Kidney (tissue), 14 donors: ENCODE results near the gene EMC6. TPM values are rescaled to one million over a fixed set of nuclear protein-coding genes. Genes with fewer than 3 reads are reported as not detected.

Source experiments
- DNase-seq, 5 donors: peaks; one replicate each; pipeline ENCODE4 v3.0.0-alpha.2; 2013 to 2020
- FAIRE-seq: peaks from 2 replicates; lab custom pipeline; 2012; peaks lifted over from hg19 to GRCh38; lab: Jason Lieb, UNC
- H3K27ac ChIP-seq, 2 donors: one replicate each; pipeline ENCODE4 v1.7.0; 2013; ENCODE audit warnings: low read depth in 2 of 2, low read length in 2 of 2, inconsistent platforms in 1 of 2
- H3K27me3 ChIP-seq: one replicate; pipeline ENCODE4 v1.7.1; 2013; ENCODE audit warnings: low read length, inconsistent platforms; ENCODE audit not compliant: control insufficient read depth, insufficient read depth
- H3K36me3 ChIP-seq, 3 donors: one replicate each; pipeline versions ENCODE4 v1.7.0 to v1.7.1; 2013; ENCODE audit warnings: low read length in 3 of 3, control low read depth in 1 of 3, inconsistent platforms in 1 of 3; ENCODE audit not compliant: insufficient read depth in 3 of 3, control insufficient read depth in 2 of 3
- H3K4me1 ChIP-seq, 3 donors: one replicate each; pipeline versions ENCODE4 v1.7.0 to v1.7.1; 2013; ENCODE audit warnings: low read length in 3 of 3, inconsistent platforms in 1 of 3, low read depth in 1 of 3; ENCODE audit not compliant: control insufficient read depth in 2 of 3, insufficient read depth in 2 of 3
- H3K4me3 ChIP-seq, 3 donors: one replicate each; pipeline versions ENCODE4 v1.7.0 to v1.8.1; 2013; ENCODE audit warnings: low read length in 3 of 3, control low read depth in 1 of 3, inconsistent platforms in 1 of 3
- H3K9ac ChIP-seq, 3 donors: one replicate each; pipeline versions ENCODE4 v1.7.0 to v1.7.1; 2013; ENCODE audit warnings: low read length in 3 of 3, control low read depth in 1 of 3, inconsistent platforms in 1 of 3
- H3K9me3 ChIP-seq, 3 donors: one replicate each; pipeline versions ENCODE4 v1.7.0 to v1.7.1; 2013; ENCODE audit warnings: low read length in 3 of 3, control low read depth in 1 of 3, inconsistent platforms in 1 of 3; ENCODE audit not compliant: control insufficient read depth in 2 of 3, insufficient read depth in 1 of 3
- intact Hi-C: fragments of 100-400 bp; cut with DNase I; formaldehyde crosslinking; loops from one replicate; pipeline ENCODE4 v1.11.1; 2022
- polyA plus RNA-seq: library from polyadenylated mRNA; stranded (reverse); fragments of 350-450 nt; fragmentation: Illumina TruSeq; extraction: RNeasy Lipid Tissue Mini Kit (QIAGEN cat#74804); gene quantifications from one replicate; pipeline ENCODE4 v1.2.3, GENCODE V29; 2014; ENCODE audit warnings: low read depth, low replicate concordance; ENCODE audit not compliant: insufficient read depth
- total RNA-seq: library from RNA; stranded (reverse); fragmentation: NEBNext Ultra II Directional; extraction: Animal tissue kit (Norgen Biotek cat#: 25700); gene quantifications from one replicate; pipeline ENCODE4 v1.2.1, GENCODE V29; 2021
- TF ChIP-seq, protein P1 (sequence below): IDR thresholded peaks from 3 replicates; pipeline ENCODE4 v1.5.1; 2012; ENCODE audit warnings: mild to moderate bottlenecking, moderate library complexity, borderline replicate concordance; ENCODE audit not compliant: insufficient read depth; ENCODE audit errors: extremely low read depth
- donor health status: control.
- donor health status: control.
- donor health status: control.
- donor health status: control.
- donor health status: control.
- donor health status: DM: yes; HTN: yes; CAD: no.
- donor health status: Normal renal cell carcinoma (clear cell type).

The EMC6 gene
- total and polyA plus RNA-seq, 2 donors from 2014 or later: 25.6 to 77.1 TPM

DNA sequence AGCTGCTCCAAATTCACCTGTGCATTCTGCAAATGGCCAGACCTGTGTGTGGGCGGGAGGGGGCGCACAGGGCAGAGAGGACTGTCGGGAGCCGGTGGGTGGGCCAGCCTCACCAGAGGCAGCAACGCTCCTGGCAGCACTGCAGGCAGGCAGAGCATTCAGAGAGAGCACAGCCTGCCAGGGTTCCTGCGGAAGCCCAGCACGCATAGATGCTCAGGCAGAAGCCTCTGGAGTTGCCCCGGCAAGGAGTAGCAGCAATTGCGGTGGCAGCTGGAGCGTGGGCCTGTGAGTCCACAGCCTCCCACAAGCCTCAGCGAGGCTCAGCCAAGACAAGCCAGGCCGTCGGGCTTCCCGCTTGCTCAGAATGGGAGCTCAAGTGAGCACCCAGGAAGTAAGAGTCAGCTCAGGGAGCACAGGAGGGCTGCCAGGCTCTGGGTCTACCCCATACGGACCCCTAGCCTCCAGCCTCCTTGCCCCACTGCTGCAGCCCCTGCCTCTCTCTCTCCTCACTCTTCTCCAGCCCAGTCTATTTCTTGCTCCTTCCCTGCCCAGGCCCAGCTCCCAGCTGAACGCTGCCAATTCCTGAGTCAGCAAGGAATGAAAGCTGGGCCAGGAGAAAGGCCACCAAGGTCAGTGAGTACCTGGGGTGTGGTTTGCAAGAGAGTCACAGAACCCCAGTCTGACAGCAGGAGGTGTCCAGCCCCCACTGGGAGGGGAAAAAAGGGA is 9.6 kb downstream of the EMC6 start:
- Histone ChIP-seq H3K9me3 (no peaks in the 10 kb centered on the region), H3K9ac (no peak overlapping the region), H3K4me1 (no peaks in the 10 kb centered on the region), H3K36me3 (no peaks in the 10 kb centered on the region), H3K27ac (no peak overlapping the region), H3K4me3 (no peak overlapping the region), H3K27me3 (no peaks in the 10 kb centered on the region)
- intact Hi-C loops: loop anchor here (5.0 kb wide), 1 partner anchor 49 kb away; no protein-coding TSS in a partner anchor
- no peak for DNase-seq
- TF ChIP-seq, protein P1, sequence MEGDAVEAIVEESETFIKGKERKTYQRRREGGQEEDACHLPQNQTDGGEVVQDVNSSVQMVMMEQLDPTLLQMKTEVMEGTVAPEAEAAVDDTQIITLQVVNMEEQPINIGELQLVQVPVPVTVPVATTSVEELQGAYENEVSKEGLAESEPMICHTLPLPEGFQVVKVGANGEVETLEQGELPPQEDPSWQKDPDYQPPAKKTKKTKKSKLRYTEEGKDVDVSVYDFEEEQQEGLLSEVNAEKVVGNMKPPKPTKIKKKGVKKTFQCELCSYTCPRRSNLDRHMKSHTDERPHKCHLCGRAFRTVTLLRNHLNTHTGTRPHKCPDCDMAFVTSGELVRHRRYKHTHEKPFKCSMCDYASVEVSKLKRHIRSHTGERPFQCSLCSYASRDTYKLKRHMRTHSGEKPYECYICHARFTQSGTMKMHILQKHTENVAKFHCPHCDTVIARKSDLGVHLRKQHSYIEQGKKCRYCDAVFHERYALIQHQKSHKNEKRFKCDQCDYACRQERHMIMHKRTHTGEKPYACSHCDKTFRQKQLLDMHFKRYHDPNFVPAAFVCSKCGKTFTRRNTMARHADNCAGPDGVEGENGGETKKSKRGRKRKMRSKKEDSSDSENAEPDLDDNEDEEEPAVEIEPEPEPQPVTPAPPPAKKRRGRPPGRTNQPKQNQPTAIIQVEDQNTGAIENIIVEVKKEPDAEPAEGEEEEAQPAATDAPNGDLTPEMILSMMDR: no peak
- no peak for FAIRE-seq

DNA sequence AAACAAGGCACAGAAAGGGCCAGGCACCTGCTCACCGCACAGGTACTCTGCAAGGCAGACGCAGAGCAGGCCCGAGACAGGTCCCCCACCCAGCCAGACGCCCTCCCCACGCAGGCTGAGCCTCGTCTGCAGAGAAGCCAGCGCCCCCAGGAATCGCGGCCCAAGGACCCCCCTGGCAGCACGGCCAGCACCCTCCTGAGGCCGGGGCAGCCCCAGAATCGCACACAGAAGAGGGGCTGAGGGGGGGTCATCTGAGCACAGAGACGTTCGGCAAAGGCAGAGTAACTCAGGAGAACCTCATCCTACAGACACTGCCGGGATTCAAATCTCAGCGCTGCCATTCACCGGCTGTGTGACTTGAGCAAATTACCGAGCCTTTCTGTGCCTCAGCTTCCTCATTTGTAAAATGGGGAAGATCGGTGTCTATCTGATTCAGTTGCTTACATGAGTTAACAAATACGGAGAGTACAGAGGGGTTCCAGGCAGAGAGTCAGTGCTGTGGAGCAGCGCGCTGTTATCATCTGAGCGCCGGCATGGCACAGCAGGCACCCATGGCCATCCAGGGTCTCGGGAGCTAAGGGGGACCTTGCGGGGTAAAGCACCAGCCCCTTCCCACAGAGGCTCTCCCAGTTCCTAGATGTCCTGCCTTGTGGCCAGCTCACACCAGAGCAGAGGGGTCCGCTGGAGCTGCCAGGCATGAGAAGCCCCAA is 10.4 kb downstream of the EMC6 start:
- TF ChIP-seq, protein P1: no peak
- Histone ChIP-seq H3K9ac (no peak overlapping the region), H3K4me1 (no peaks in the 10 kb centered on the region), H3K27me3 (no peaks in the 10 kb centered on the region), H3K36me3 (no peaks in the 10 kb centered on the region), H3K27ac (no peak overlapping the region), H3K4me3 (no peak overlapping the region), H3K9me3 (no peaks in the 10 kb centered on the region)
- DNase-seq (peak in 1 of 5 donors; percentile 57), FAIRE-seq (no peak)
- intact Hi-C loops: loop anchor here (5.0 kb wide), 1 partner anchor 48 kb away; no protein-coding TSS in a partner anchor

DNA sequence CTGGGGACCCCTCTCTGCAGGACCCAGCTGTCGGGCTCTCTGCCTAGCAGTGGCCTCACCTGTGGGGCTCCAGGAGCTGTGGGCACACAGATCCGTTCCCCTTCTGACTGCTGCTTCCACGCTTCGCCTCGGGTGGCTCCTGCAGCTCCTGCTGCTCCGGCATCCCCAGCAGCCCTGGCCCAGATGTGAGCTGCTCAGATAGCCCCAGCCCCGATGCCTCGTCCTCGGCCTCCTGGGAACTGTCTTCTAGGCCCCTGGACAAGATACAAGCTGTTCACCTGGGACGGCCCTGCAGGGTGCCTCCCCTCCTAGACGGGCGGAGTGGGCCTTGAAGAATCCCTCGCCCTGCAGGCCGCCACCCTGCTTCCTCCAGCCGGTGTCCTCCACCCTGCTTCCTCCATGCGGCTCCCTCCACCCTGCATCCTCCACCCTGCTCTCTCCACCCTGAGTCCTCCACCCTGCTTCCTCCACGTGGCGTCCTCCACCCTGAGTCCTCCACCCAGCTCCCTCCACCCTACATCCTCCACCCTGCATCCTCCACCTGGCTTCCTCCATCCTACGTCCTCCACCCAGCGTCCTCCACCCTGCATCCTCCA is 11.0 kb downstream of the EMC6 start:
- no peaks in the 10 kb centered on the region for H3K4me1 ChIP-seq
- peak in 1 of 5 donors; percentile 63 for DNase-seq
- TF ChIP-seq, protein P1: no peak
- no peaks in the 10 kb centered on the region for H3K9me3 ChIP-seq
- intact Hi-C loops: loop anchor here (5.0 kb wide), 1 partner anchor 48 kb away; no protein-coding TSS in a partner anchor
- H3K4me3 ChIP-seq: no peak overlapping the region
- no peaks in the 10 kb centered on the region for H3K27me3 ChIP-seq
- no peaks in the 10 kb centered on the region for H3K36me3 ChIP-seq
- FAIRE-seq: no peak
- H3K9ac ChIP-seq: no peak overlapping the region
- no peak overlapping the region for H3K27ac ChIP-seq
